Hematopoietic multipotent progenitor cell treated with erythropoietin and hydrocortisone succinate and interleukin-3 and kit ligand, for 4 days (in vitro differentiated cells): Measurements from ENCODE around the gene GCA.

Experiments
- DNase-seq: peaks from one replicate; pipeline ENCODE4 v3.0.0-alpha.2; 2015

The GCA gene

GRCh38 chr2:162328424-162329157, 15.3 kb upstream of the GCA start:
- no peak for DNase-seq

DNA sequence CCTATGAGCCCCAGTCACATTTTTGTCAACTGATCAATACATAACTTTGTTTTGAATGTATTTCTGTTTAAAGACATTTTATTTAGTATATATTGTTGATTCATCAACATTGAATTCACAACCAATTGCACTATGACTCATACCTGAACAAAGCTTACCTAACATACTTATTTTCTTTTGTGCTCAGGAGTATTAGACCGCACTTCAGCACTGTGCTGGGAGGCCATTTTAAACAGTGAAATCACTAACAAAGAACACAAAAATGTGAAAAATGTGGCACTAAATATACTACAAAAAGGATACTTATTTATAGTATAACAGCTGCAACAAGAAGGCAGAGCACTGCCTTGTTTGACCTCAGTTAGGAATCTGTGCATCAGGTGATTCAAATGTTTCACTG, 13.1 kb upstream of the GCA start:
- no peak for DNase-seq

- DNase-seq, result peak; percentile 63
Measured at GRCh38 chr2:162333968-162334367, 10.0 kb upstream of the GCA start.

DNA sequence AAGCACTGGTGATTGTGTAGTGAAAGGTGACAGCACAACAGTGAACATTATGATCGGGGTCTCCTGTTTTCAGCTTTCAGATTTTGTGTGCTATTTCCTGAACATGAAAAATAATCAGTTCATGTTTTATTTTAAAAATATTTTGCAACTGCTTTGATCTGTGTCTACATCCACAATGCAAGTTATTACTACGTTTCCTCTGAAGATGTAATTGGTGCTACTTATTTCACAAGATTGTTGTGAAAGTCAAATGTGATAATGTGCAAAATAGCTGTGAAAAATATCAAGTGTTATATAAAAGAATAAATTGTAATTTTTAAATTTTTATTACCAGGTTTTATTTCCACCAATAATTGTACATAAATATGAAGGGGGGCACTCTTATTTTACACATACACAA, 6.1 kb upstream of the GCA start:
- no peak for DNase-seq

- no peak for DNase-seq
Measured at GRCh38 chr2:162340822-162341221, 3.1 kb upstream of the GCA start.

- no peak for DNase-seq
Measured at GRCh38 chr2:162342321-162342720, 1.6 kb upstream of the GCA start.

- DNase-seq, result no peak
Measured at GRCh38 chr2:162342841-162343240, 1.1 kb upstream of the GCA start.

GRCh38 chr2:162343492-162343823, 474 bp upstream of the GCA start:
- DNase-seq, result no peak

DNA sequence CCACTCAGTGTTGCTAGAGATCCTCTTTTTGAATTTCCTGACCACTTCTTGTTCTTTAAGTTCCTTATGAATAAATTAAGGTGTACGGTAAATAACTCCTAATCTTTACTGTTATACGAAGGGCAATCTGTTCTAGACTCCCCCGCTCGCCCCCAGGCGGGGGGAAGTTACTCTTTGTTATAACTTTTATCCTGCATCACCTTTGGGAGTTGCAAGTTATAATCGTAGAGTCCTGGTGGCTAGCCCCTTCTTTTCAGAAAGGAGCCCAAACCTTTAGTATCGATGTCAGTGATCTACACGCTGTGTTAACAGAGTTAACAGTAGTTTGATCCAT, 652 bp downstream of the GCA start:
- DNase-seq, result peak; percentile 82

DNA sequence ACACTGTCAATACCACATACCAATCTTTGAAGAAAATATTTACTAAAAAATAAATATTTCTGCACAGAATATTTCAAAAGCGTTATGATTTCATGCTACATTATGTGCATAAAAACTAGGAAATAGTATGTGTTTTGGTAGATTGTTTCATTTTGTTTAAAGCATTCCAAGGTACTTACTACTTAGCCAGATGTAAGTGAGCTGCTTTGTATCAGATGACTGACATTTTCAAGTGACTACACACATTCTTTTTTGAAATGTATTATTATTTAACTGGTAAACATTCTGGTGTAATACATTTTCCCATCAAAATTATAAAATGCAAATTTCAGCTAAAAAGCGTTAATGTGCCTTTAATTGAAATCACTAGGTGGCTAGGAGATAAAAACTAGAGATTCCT, 21.5 kb downstream of the GCA start:
- DNase-seq, result no peak

DNA sequence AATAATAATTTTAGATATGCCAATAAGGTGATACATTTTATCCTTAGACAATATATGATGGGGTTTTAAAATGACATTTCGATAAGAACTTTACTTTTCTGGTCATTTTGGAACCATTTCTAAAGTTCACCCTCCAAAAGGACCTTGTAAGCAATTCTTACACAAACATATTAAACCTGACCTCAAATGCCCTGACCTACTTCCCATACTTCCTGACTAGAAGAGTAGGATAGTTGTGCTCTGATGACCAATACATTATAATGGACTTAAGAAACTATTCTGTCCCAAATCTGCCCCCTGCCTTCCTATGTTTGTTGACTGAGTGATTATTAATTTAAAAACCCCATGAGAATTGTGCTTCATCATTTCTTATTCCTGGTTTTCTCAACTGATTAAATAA, 24.6 kb downstream of the GCA start:
- no peak for DNase-seq

- DNase-seq, result no peak
Measured at GRCh38 chr2:162369551-162369950, 25.6 kb downstream of the GCA start.

DNA sequence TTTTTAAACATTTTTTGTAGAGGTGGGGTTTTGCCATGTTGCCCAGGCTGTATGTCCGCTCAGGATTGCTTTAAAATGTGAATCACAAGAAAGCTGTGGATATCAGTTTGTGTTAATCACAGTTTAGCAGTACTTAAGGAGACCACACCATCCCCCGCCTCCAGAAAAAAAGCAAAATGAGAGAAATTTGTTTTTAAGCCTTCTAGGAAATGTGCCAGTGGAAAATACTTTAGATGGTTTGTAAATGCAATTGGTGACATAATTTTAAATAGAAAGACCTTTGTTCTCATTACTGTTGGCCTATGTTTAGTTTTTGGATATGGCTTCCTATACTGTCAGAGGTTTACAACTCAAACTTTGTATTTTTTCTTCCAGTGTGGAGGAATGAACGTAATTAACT, 27.0 kb downstream of the GCA start:
- no peak for DNase-seq

DNA sequence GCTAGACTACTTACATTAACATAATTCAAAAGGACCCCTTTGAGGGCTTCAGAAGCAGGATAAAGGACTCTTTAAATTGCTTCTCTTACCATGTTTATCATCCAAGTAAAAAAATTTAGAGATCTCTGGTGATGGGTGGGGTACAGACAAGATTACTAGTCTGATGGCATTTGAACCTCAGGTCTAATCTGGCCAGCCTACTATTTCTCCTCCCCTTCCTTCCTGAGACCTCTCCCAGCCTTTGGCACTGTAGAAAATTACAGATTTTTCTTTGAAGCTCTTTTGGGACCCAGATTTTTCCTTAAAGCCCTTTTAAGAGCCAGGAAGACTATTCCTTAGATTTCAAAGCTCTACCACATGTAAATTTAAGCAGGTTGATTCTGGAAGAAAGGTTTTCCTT, 28.9 kb downstream of the GCA start:
- DNase-seq, result no peak

GRCh38 chr2:162379719-162380580, 36.0 kb downstream of the GCA start:
- peak; percentile 5 for DNase-seq

GRCh38 chr2:162381851-162382250, 37.9 kb downstream of the GCA start:
- DNase-seq, result no peak

- no peak for DNase-seq
Measured at GRCh38 chr2:162382278-162382677, 38.3 kb downstream of the GCA start.

DNA sequence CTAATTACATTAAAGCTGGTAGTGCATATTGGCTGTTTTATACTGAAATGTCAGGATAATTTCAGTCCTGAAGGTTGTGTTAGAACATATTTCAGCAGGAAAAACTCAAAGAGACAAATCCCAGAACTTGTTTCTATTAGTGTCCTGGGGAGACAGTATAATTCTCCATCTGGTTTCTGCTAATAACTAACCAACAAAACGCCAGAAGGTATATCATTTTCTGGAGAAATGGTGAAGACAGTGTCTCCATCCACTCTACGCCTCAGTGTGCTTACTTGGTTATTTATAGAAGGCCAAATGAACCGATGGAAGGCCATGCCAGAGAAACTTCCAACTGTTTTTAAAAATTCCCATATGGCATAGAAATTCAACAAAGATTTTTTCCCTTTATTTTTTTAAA, 41.6 kb downstream of the GCA start:
- DNase-seq, result no peak

DNA sequence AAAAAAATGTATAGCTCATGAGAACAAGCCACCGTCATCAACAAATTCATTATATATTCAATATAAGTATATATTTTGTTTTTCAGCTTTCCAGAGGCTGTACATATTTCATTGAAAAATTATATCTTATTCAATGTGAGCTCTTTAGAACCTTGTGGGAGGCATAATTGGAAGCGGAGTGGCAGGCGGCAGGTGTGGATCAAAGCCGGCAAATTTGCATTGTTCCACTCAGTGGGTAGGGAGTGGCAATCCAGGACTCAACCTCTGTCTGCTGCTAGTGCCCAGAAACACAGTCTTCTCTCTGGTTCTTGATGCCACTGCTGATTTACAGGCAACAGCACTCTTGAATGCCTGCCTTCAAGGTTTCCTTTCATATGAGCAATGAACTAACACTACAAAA, 46.9 kb downstream of the GCA start:
- no peak for DNase-seq

DNA sequence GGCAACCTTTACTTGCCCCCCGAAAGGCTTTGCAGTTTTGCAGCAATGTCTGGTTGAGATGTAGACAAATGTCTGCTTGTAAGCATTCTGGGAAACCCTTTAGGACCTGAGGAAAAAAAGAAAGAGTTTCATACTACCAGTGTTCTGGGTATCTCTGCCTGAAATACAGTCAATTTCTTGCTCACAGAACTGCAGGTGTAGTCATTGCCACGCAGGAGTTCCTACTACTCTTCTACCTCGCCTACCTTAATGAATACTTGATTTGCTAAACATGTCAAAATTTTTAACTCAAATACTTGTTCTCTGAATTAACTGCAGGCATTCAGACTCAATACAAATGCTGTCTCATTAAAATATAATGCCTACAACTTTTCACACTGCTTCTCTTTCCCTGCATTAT, 56.4 kb downstream of the GCA start:
- DNase-seq, result no peak

- DNase-seq, result no peak
Measured at GRCh38 chr2:162401871-162402270, 57.9 kb downstream of the GCA start.

GRCh38 chr2:162403884-162404283, 60.0 kb downstream of the GCA start:
- DNase-seq, result no peak
